ENCODE results near the gene ZSCAN16. TPM values are rescaled to one million over a fixed set of nuclear protein-coding genes. Genes with fewer than 3 reads are reported as not detected.
"Not testable (repeated sequence)": the region's sequence is repeated elsewhere in the genome, so short reads cannot be mapped to it uniquely, and the experiment has no call there.

ZSCAN16 gene
- 1 to 10 TPM; 2.0 to 2.3 TPM for total RNA-seq

DNA sequence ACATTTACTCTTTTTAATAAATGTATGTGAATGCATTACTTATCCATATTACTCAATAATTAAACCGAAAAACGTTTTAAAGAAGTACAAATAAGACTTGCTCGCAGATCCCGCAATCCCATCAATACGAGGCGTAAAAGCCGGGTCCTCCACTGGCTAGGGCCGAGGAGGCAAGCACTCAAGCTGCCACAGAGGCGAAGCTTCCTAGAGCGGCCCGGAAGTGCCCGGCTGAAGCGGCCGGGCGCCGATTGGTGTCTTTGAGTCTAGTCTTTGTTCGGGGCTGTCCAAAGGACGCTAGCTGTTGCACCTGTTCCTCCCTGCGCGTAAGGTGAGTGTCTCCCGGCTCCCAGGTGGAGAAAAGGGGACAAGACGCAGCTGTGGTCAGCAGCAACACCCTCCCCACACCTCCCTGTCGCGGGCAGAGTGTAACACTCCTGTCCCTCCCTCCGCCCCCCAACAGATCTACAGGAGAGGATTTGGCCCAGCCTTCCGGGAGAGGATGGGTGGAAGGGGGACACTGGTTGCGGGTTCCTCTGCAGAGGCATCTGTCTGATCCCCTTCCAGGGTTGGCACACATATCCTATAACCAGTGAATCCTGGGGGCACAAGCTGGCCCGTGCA lies at the start of gene ZSCAN16:
Gene ZSCAN16 (plus strand): TSS at position 260 of the 621 bp plus-strand sequence. CDS start 835 bp downstream, outside the sequence.
- Mint-ChIP-seq H3K4me1 (ENCODE audit: low read depth) (peaks cover 53% of the 10 kb centered on the region), H3K9me3 (no peaks in the 10 kb centered on the region), H3K27ac (peak within 1 kb of the TSS; percentile 94), H3K36me3 (ENCODE audit: low read depth) (peaks cover 45% of the 10 kb centered on the region), H3K27me3 (no peaks in the 10 kb centered on the region), H3K4me3 (peak within 1 kb of the TSS; percentile 97)
- DNase-seq = peak; percentile 85
- intact Hi-C loops (cut with micrococcal nuclease) = loop anchor here (2.0 kb wide), 1 partner anchor 18 kb away; no protein-coding TSS in a partner anchor
- ChIA-PET CTCF (interaction anchor here (0.6 to 1.6 kb wide), 6 partner anchors 13 to 232 kb away, joined by 3 to 4 read pairs (median 3); partner anchors contain the start of gene ZKSCAN8), POLR2A (interaction anchor here (0.7 to 2.1 kb wide), 4 partner anchors 13 to 143 kb away, joined by 3 to 12 read pairs (median 4); partner anchors contain the start of genes ZKSCAN8 and ZSCAN26)
- TF ChIP-seq, protein P1, sequence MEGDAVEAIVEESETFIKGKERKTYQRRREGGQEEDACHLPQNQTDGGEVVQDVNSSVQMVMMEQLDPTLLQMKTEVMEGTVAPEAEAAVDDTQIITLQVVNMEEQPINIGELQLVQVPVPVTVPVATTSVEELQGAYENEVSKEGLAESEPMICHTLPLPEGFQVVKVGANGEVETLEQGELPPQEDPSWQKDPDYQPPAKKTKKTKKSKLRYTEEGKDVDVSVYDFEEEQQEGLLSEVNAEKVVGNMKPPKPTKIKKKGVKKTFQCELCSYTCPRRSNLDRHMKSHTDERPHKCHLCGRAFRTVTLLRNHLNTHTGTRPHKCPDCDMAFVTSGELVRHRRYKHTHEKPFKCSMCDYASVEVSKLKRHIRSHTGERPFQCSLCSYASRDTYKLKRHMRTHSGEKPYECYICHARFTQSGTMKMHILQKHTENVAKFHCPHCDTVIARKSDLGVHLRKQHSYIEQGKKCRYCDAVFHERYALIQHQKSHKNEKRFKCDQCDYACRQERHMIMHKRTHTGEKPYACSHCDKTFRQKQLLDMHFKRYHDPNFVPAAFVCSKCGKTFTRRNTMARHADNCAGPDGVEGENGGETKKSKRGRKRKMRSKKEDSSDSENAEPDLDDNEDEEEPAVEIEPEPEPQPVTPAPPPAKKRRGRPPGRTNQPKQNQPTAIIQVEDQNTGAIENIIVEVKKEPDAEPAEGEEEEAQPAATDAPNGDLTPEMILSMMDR (IDR thresholded peaks at IDR 0.05) = no peak
- peak; percentile 96 for ATAC-seq

DNA sequence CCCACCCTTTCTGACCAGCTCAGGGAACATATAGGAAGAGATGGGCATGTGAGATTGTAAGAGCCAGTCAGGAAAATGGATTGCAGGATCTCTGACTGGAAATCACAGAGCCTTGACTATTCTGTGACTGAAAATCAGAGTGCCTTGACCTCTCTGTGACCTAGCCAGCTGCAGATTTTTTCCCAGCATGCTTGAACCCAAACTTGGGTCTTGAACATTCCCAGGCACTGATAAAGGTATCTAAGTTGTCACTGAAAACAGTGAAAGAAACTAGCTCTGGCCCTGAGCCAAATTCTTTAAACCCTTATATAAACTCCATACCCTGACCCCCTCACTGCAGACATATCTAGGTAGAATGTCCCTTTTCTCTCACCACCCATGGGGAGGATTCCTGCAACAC lies 46.4 kb upstream of the ZSCAN16 start:
- POLR2A ChIA-PET = no interaction called here
- peaks cover 3% of the 10 kb centered on the region for H3K36me3 Mint-ChIP-seq (ENCODE audit: low read depth)

DNA sequence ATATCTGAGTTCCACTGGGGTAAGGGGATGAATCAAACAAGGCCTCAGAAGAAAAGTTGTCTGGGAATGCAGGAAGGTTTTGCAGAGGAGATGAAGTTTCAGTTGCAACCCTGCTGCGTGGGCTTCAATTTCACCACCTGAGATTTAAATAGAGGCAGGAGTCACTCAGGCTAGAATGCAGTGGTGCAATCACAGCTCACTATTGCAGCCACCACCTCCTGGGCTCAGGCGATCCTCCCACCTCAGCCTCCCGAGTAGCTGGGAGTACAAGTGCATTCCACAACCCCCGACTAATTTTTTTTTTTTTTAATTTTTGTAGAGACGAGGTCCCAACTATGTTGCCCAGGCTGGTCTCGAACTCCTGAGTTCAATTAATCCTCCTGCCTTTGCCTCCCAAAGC lies 45.6 kb upstream of the ZSCAN16 start:
- peak overlapping the region; percentile 94 for H3K4me3 Mint-ChIP-seq
- peaks cover 20% of the 10 kb centered on the region for H3K4me1 Mint-ChIP-seq (ENCODE audit: low read depth)
- peaks cover under 1% of the 10 kb centered on the region for H3K27me3 Mint-ChIP-seq
- TF ChIP-seq, protein P1 (IDR thresholded peaks at IDR 0.05) = no peak
- no peak for DNase-seq
- POLR2A ChIA-PET = interaction anchor here (0.6 kb wide), 1 partner anchor 67 kb away, joined by 4 read pairs; no protein-coding TSS in a partner anchor
- no peak overlapping the region for H3K27ac Mint-ChIP-seq
- intact Hi-C loops (cut with micrococcal nuclease) = no loop called here
- ATAC-seq = no peak
- H3K9me3 Mint-ChIP-seq = no peaks in the 10 kb centered on the region
- H3K36me3 Mint-ChIP-seq (ENCODE audit: low read depth) = peaks cover 7% of the 10 kb centered on the region
- CTCF ChIA-PET = no interaction called here

More for the DNA sequence above, 46.4 kb upstream of the ZSCAN16 start:
- CTCF ChIA-PET = no interaction called here
- H3K27me3 Mint-ChIP-seq = peaks cover 2% of the 10 kb centered on the region
- no peak overlapping the region for H3K27ac Mint-ChIP-seq
- ATAC-seq = no peak
- intact Hi-C loops (cut with micrococcal nuclease) = no loop called here
- no peak for DNase-seq
- no peak overlapping the region for H3K4me3 Mint-ChIP-seq
- TF ChIP-seq, protein P1 (IDR thresholded peaks at IDR 0.05) = no peak
- no peaks in the 10 kb centered on the region for H3K9me3 Mint-ChIP-seq
- H3K4me1 Mint-ChIP-seq (ENCODE audit: low read depth) = peaks cover 17% of the 10 kb centered on the region

DNA sequence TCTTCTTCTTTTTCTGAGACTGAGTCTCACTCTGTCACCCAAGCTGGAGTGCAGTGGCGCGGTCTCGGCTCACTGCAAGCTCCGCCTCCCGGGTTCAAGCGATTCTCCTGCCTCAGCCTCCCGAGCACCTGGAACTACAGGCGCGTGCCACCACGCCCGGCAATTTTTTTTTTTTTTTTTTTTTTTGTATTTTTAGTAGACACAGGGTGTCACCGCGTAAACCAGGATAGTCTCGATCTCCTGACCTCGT lies 44.1 kb upstream of the ZSCAN16 start, which contains the start of gene ZNF165:
Gene ZNF165 (plus strand): TSS at position 188 of the 250 bp plus-strand sequence. CDS start 4,913 bp downstream, outside the sequence.
- H3K27me3 Mint-ChIP-seq; intact Hi-C loops (cut with micrococcal nuclease); H3K9me3 Mint-ChIP-seq; H3K36me3 Mint-ChIP-seq (ENCODE audit: low read depth); DNase-seq; CTCF ChIA-PET: not testable (repeated sequence)
- POLR2A ChIA-PET = interaction anchor here (1.0 to 1.1 kb wide), 2 partner anchors 9 to 305 kb away, joined by 4 read pairs; no protein-coding TSS in a partner anchor
- Mint-ChIP-seq H3K4me3 (peak within 1 kb of the TSS; percentile 94), H3K27ac (peak within 1 kb of the TSS; percentile 97), H3K4me1 (ENCODE audit: low read depth) (peaks cover 20% of the 10 kb centered on the region)
- peak; percentile 43 for ATAC-seq

DNA sequence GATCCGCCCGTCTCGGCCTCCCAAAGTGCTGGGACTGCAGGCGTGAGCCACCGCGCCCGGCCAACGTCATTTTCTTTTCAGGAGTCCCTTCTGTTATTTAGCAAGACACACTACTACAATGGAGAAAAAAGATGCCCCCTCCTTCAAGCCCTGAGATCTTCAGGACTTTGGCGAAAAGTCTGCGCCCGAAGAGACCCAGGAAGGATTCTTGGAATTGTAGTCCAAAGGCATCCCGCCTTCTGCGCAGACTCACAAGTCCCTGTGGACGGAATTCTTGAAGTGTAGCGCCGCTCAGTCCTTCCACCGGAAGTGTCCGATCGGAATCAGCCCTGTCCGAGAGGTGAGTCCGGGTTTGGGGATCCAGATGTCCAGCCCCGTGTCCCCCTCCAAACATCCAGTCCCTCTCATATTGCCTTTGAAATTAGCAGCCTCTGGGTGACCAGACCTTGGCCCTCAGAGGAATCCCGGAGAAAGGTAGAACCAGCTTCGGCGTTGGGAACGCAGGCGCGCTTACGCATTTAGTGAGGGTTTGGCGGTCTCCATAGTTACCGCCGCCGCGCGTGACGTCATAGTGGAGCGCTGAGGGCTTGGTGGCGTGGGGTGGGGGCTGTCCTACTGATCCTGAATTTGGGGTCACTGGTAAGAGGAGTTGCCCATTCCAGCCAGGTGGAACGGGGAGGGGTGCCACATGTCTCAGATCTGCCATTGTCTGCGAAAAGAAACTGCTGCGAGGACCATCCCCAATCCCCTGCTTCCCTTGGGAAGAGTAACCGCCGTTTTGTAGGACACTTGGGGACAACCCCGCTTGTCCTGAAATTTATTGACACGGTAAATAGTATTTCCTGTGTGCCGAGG lies 43.6 kb upstream of the ZSCAN16 start:
- CTCF ChIA-PET = no interaction called here
- TF ChIP-seq, protein P1 (IDR thresholded peaks at IDR 0.05) = no peak
- no peaks in the 10 kb centered on the region for H3K9me3 Mint-ChIP-seq

More for the DNA sequence above, 43.6 kb upstream of the ZSCAN16 start:
- Mint-ChIP-seq H3K4me3 (peak overlapping the region; percentile 94), H3K36me3 (ENCODE audit: low read depth) (peaks cover 13% of the 10 kb centered on the region), H3K27ac (peak overlapping the region; percentile 97), H3K27me3 (no peaks in the 10 kb centered on the region), H3K4me1 (ENCODE audit: low read depth) (peaks cover 20% of the 10 kb centered on the region)
- intact Hi-C loops (cut with micrococcal nuclease) = no loop called here
- POLR2A ChIA-PET = interaction anchor here (1.0 to 1.1 kb wide), 2 partner anchors 8 to 305 kb away, joined by 4 read pairs; no protein-coding TSS in a partner anchor
- DNase-seq = peak; percentile 92
- ATAC-seq = peak; percentile 84
